ENCODE measurements around the gene SNAPC5.
"Not testable (repeated sequence)": the region's sequence is repeated elsewhere in the genome, so short reads cannot be mapped to it uniquely, and the experiment has no call there.

GRCh38 chr15:66470825-66471224 is 26.7 kb downstream of the SNAPC5 start:
- not testable (repeated sequence) for TF ChIP-seq CTCF (conservative IDR thresholded peaks at IDR 0.05; ENCODE audit: low read length); EZH2phosphoT487 (IDR thresholded peaks at IDR 0.05; ENCODE audit: borderline replicate concordance)
